Astrocyte of the spinal cord (primary cell): ENCODE data around the gene CDK2.
"Not testable (repeated sequence)": the region's sequence is repeated elsewhere in the genome, so short reads cannot be mapped to it uniquely, and the experiment has no call there.

Experiments used
- DNase-seq: peaks from one replicate; pipeline ENCODE4 v3.0.0; 2011; ENCODE audit warnings: low read depth, low spot score
- H3K4me3 ChIP-seq: 2 replicates; pipeline ENCODE4 v1.5.1; 2011; ENCODE audit warnings: low read depth, mild to moderate bottlenecking, low read length, moderate library complexity
- CTCF ChIP-seq: IDR thresholded peaks from 2 replicates; pipeline ENCODE4 v1.5.1; 2012; ENCODE audit warnings: low read depth, mild to moderate bottlenecking, low read length, inconsistent platforms
- in situ Hi-C: cut with HindIII; loops from 2 replicates; pipeline ENCODE4 v1.10.0; 2017; ENCODE audit warnings: low sequenced_read_pairs

Gene CDK2

GRCh38 chr12:55966408-55967281 is at the start of gene CDK2:
Gene CDK2, plus strand, starts transcription at chr12:55966830. Its CDS starts 179 bp downstream, at chr12:55967009.
- H3K4me3 ChIP-seq = peak within 1 kb of the TSS; percentile 90
- no peak for TF ChIP-seq CTCF
- in situ Hi-C loops = no loop called here
- DNase-seq = peak; percentile 79

DNA sequence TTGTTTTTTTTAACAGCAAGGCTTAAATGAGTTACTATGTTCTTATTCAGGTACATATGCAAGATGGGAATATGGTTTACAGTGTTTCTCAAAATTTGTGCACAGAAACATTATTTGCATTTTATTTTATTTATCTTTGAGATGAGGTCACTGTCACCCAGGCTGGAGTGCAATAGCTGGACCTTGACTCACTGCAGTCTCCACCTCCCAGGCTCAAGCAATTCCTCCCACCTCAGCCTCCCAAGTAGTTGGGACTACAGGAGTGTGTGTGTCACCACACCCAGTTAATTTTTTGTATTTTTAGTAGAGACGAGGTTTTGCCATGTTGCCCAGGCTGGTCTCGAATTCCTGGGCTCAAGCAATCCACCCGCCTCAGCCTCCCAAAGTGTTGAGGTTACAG is 47.6 kb upstream of the CDK2 start:
- H3K4me3 ChIP-seq, in situ Hi-C loops: not testable (repeated sequence)

GRCh38 chr12:55922126-55922525 is 44.5 kb upstream of the CDK2 start:
- TF ChIP-seq CTCF = no peak
- no peak overlapping the region for H3K4me3 ChIP-seq
- DNase-seq = no peak
- in situ Hi-C loops = no loop called here

More for the DNA sequence above, 47.6 kb upstream of the CDK2 start:
- DNase-seq = not testable (repeated sequence)

DNA sequence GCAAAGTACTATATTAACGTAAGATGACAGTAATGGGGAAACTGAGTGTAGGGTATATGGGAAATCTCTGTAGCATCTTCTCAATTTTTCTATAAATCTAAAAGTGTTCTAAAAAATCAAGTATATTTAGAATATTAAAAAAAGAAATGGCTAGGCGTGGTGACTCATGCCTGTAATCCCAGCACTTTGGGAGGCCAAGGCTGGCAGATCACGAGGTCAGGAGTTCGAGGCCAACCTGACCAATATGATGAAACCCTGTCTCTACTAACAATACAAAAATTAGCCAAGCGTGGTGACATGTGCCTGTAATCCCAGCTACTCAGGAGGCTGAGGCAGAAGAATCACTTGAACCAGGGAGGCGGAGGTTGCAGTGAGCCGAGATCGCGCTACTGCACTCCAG is 43.0 kb upstream of the CDK2 start:
- in situ Hi-C loops, H3K4me3 ChIP-seq, DNase-seq: not testable (repeated sequence)

GRCh38 chr12:55925371-55925770 is 41.3 kb upstream of the CDK2 start:
- no peak for TF ChIP-seq CTCF
- in situ Hi-C loops = no loop called here

GRCh38 chr12:55925870-55926737 is 40.5 kb upstream of the CDK2 start:
- peak overlapping the region; percentile 89 for H3K4me3 ChIP-seq
- TF ChIP-seq CTCF = no peak
- DNase-seq = no peak
- in situ Hi-C loops = no loop called here

More at GRCh38 chr12:55925371-55925770, 41.3 kb upstream of the CDK2 start:
- H3K4me3 ChIP-seq = no peak overlapping the region
- no peak for DNase-seq

DNA sequence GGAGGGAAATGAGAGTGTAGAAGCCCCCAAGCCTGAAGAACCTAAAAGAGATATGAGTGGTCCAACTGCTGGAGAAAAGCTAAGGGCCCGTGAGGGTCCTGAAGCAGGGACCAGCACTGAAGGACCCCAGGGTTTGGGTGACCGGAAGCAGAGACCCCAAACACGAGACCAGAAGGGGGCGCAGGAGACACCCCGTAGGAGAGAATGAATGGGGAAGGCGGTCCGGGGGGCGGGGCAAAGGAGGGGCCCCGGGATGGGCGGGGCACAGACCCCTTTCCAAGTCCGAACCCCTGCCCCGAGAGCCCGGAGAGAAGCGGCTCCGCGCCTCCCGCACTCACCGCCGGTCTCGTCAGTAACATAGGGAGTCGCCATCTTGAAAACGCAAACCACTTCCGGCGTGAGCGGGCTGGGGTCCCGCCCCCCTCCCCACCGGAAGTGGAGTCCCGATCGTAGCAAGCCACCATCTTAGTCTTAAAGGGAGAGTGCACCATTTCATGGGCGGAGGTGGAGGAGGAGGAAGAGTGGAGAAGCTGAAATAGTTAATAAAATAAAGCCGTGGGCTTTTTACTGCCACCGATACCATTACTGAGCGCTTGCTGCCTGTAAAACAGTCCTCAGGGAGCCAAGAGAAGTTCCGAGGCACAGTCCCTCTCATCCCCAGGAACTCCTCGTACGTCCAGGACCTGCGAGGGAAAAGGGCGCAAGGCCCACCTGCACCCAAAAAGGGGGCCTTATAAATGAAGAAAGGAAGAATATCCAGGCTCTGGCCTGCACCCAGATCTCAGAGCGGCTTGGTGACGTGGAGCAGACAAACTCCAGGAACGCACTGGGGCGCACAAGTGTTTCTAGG is 39.7 kb upstream of the CDK2 start:
- peak overlapping the region; percentile 89 for H3K4me3 ChIP-seq
- TF ChIP-seq CTCF = peak; percentile 82
- peak; percentile 97 for DNase-seq
- in situ Hi-C loops = no loop called here
